ENCODE results near the gene IFT122.

DNA sequence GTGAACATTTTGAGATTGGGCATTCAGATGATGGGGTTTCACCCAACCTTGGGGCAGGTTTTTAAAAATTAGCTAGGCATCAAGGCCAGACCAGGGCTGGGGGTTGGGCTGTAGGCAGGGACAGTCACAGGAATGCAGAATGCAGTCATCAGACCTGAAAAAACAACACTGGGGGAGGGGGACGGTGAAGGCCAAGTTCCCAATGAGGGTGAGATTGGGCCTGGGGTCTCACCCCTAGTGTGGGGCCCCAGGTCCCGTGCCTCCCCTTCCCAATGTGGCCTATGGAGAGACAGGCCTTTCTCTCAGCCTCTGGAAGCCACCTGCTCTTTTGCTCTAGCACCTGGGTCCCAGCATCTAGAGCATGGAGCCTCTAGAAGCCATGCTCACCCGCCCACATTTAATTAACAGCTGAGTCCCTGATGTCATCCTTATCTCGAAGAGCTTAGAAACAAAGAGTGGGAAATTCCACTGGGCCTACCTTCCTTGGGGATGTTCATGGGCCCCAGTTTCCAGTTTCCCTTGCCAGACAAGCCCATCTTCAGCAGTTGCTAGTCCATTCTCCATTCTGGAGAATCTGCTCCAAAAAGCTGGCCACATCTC, 94.5 kb downstream of the IFT122 start:
- no peak for TF ChIP-seq HDGF (IDR thresholded peaks at IDR 0.05; ENCODE audit: borderline replicate concordance)
- TF ChIP-seq LEF1 (IDR thresholded peaks at IDR 0.05; ENCODE audit: borderline replicate concordance) = no peak
- no peak for TF ChIP-seq SP1 (IDR thresholded peaks at IDR 0.05)
- no peak for TF ChIP-seq FOXK2 (IDR thresholded peaks at IDR 0.05)
- no peak for TF ChIP-seq TARDBP (IDR thresholded peaks at IDR 0.05)
- TF ChIP-seq SUZ12 (IDR thresholded peaks at IDR 0.05) = no peak

All from HEK293T (cell line).